Measurements from ENCODE around the gene CACNA1D.
A peak's percentile ranks its signal among the peaks of the same experiment; 100 is the strongest.

CACNA1D gene

DNA sequence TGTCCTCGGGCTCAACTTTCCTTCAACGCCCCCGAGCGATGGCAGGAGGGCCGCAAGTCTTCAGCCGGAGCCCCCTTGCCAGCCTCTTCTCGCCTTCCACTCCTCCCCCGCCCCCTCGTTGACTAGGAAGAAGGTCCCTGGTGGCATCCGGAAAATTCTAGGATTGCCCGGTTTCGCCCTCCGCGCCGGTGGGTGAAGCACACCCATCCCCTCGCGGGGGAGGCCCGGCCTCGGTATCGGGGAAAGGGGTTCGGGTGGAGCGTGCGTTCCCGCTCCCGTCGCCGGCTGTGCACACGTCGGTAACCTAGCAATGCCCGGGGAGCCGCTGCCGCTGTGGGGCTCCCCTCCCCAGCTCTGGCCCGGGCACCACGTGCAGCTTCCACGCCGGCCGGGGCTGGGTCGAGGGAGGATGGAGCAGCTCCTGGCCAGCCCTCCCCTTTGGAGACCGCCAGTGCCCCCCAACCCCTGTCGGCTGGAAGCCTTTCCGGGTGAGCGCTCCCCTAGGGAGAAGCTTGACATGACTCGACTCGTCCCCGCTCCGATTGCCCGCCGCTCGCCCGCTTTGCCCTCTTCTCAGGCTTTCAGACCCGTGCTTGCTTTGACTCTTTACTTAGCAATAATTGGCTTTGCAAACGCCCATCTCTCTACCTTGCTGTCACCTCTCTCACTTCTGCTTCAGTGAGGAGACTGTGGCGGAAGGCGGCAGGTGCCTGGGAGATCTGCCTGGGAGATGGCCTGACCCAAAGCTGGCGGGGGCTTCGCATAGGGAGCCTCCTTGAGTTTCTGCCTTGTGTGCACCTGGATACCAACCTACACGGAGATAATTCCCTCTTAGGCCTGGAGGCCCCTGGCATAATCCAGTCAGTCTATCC lies 1.3 kb downstream of the CACNA1D start:
- DNase-seq (ENCODE audit: low read depth) = no peak

- no peak for DNase-seq (ENCODE audit: low read depth)
Measured at GRCh38 chr3:53496392-53496670, 1.9 kb downstream of the CACNA1D start.

GRCh38 chr3:53496984-53497383 lies 2.6 kb downstream of the CACNA1D start:
- DNase-seq (ENCODE audit: low read depth) = no peak

- DNase-seq (ENCODE audit: low read depth) = no peak
Measured at GRCh38 chr3:53498806-53499641, 4.6 kb downstream of the CACNA1D start.

- DNase-seq (ENCODE audit: low read depth) = no peak
Measured at GRCh38 chr3:53500165-53500777, 5.9 kb downstream of the CACNA1D start.

GRCh38 chr3:53501178-53501577 lies 6.8 kb downstream of the CACNA1D start:
- no peak for DNase-seq (ENCODE audit: low read depth)

- DNase-seq (ENCODE audit: low read depth) = no peak
Measured at GRCh38 chr3:53502737-53503136, 8.3 kb downstream of the CACNA1D start.

- no peak for DNase-seq (ENCODE audit: low read depth)
Measured at GRCh38 chr3:53503195-53503594, 8.8 kb downstream of the CACNA1D start.

DNA sequence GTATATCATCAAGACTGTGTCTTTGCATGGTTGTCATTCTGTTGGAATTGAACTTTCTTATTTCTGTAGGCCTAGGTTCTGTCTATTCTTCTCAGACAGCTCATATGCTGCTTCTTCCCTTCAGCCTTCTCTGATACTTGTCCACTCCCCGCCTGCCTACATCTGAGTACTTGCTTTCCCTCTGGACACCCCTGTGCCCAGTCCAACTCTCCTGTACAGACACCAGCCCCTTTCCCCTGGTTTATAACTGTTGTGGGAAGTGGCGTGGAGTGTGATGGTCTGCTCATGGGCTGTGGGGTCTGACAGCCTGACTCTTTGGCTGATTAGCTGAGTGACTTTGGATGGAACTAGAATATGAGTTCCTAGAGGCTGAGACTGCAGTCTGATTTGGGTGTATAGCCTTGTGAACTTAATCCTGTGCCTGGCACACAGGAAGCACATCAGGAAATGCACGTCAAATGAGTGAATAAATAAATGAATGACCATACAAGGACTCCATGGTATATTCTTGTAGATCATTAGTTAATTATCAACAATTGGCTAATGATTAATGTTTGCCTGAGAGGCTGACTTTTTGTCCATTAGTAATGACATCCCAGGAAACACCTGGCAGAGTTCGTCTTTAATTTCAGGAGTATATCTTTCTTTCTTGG lies 11.8 kb downstream of the CACNA1D start:
- no peak for DNase-seq (ENCODE audit: low read depth)

- DNase-seq (ENCODE audit: low read depth) = no peak
Measured at GRCh38 chr3:53506763-53507145, 12.3 kb downstream of the CACNA1D start.

DNA sequence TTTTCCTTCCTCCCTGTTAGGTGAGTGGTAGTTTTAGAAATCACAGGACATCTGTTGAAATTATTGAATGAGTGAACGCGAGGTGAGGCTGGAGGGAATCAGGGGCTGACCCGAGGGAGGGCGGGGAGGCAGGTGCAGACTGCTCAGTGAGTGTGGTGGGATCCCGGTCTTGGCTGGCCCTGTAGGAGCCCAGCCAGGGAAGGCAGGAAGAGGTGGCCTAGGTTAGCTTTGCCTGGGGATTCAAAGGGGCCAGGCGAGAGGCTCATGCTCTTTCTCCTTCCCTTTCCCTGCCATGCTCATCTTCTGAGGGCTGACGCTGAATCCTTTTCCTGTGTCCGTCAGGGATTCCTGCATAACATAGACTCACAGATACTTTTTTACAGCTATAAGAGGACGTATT lies 15.1 kb downstream of the CACNA1D start:
- no peak for DNase-seq (ENCODE audit: low read depth)

GRCh38 chr3:53510508-53510907 lies 16.1 kb downstream of the CACNA1D start:
- no peak for DNase-seq (ENCODE audit: low read depth)

- no peak for DNase-seq (ENCODE audit: low read depth)
Measured at GRCh38 chr3:53511246-53511645, 16.8 kb downstream of the CACNA1D start.

GRCh38 chr3:53513556-53514190 lies 19.3 kb downstream of the CACNA1D start:
- no peak for DNase-seq (ENCODE audit: low read depth)

GRCh38 chr3:53516339-53516738 lies 21.9 kb downstream of the CACNA1D start:
- no peak for DNase-seq (ENCODE audit: low read depth)

DNA sequence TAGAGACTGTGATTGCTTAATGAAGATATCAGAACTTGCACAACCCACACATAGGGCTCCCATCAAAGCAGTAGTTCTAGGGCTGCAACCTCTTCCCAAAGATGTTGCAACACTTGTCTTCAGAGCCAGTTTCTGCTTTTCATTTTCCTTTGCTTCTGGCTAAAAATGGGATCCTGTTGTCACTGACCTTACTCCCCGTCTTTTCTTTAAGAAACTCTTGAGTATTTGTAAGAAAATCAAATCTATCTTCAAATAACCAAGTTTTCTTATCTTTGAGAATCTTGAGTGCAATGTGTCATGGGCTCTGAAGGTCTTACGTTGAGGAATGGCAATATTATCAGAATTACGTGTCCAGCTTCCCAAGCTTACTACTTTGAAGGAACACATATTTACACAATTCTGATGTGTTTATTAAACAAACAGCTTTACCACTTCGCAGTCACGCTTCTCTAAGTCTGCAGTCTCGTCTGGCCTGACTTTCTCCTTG lies 24.1 kb downstream of the CACNA1D start:
- DNase-seq (ENCODE audit: low read depth) = no peak

DNA sequence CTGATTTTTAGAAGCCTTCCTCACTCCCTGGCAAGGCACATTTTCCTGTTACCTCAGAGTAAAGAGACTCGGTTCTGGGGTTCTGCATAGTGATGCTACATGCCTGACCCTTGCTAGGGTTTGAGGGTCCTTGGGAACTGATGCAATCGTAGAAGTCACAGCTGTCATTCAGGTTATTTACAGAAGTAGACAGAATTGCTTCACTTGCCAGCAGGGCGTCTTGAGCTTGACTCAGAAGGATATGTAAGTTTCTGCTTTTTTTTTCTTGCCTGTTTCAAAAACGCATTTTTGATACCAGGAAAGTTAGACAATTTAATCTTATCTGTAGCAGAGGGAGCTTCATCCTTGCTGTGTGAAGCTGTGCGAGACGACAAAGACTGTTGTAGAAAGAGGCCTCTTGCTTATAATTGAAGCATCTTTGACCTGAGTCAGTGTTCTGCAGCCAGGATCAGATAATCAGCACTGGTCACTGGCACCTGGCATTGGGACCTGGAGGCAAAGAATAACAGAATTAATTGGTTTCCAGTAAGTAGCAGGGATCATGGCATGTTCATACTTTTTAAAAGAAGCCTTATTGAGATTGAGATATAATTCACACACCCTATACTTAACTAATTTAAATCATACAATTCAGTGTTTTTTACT lies 24.8 kb downstream of the CACNA1D start:
- no peak for DNase-seq (ENCODE audit: low read depth)

DNA sequence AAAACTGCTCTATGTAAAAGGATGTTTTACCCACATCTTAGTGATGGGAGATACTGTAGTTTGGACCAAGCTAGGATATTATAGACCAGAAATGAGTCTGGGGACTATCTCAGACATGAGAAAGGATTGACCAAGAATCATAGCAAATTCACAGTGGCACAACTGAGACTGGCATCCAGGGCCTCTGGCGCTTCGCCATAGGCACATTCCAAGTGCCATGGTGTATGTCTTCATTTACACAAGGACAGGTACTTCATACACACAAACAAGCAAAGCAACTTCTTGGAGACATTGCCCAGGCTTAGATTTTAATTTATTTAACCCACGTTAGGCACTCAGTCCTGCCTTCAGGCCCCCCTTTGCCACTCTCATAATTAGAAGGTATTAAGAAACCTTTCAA lies 28.9 kb downstream of the CACNA1D start:
- no peak for DNase-seq (ENCODE audit: low read depth)

DNA sequence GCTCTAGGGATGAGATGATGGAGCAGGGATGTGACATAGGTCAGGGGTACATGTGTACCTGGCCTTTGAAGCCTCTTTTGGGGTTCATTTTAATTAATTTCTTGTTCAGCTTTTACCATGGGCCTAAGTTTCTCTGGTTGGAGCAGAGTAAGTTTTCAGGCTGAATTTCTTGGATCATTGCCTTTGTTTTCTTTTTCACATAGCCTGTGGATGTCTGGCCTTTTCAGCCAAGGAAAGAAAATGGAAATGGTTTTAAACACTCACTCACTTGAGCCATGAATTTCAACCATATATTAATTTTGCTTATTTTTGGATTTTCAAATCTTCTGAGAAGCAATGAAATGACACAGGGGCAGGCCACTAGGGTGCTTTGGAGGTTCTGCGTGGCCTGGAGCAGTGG lies 30.2 kb downstream of the CACNA1D start:
- DNase-seq (ENCODE audit: low read depth) = no peak

DNA sequence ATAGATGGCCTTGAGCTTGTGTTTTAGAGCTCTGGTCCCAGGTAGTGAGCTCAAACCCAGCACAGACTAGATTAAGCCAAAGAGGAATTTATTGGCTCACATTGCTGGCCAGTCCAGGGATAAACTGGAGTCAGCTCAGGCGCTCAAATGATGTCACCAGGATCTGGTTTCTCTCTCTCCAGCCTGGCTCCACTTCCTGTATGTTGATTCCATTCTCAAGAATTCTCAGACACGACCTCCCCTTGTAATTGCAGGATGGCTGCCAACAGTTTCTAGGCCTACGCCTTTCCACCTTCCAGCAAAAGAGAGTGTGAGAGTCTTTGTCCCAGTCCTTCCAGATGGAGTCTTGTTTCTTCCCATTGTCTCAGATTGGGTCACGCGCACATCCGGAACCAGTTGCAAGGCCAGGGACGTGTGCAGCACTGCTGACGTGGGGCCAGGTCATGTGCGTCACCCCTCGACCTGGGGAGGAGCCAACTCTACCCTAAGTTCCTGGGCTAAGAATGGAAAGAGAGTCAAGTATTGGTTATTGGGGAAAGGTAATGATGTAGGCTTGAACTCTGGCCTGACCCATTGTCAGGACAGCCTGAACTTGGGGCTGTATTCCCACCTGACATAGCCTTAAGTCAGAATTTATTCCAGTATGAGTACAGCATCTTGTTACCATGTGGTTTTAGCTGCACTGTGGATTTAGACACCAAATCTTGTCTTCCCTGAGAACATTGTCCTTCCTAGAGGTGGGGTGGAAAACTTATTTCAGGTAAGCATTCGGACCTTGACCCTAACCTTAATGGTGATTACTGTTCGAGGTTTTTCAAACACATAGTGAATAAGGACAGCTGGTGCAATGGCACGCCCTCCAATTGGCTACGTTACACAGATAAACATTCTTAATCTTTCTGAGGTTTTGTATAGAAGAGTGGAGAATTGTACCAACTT lies 31.6 kb downstream of the CACNA1D start:
- peak; percentile 4 for DNase-seq (ENCODE audit: low read depth)

Measured in fibroblast of the conjunctiva (primary cell).